ENCODE data around the gene F5.

The F5 gene

GRCh38 chr1:169615803-169616202, 29.5 kb upstream of the F5 start:
- Histone ChIP-seq H3K36me3 (no peaks in the 10 kb centered on the region), H3K4me1 (no peaks in the 10 kb centered on the region)
- intact Hi-C loops (cut with DNase I; ENCODE audit: low total_unique reads), result no loop called here

GRCh38 chr1:169610858-169611257, 24.6 kb upstream of the F5 start:
- H3K36me3 ChIP-seq, result no peaks in the 10 kb centered on the region
- H3K4me3 ChIP-seq, result no peak overlapping the region
- no peak for TF ChIP-seq CTCF (IDR thresholded peaks at IDR 0.05)
- intact Hi-C loops (cut with DNase I; ENCODE audit: low total_unique reads), result no loop called here
- no peaks in the 10 kb centered on the region for H3K9me3 ChIP-seq
- H3K4me1 ChIP-seq, result no peaks in the 10 kb centered on the region
- H3K27ac ChIP-seq, result no peak overlapping the region
- peaks cover 0 to 4% of the 10 kb centered on the region in 2 donors for H3K27me3 ChIP-seq
- DNase-seq, result no peak

More at GRCh38 chr1:169615803-169616202, 29.5 kb upstream of the F5 start:
- no peak for TF ChIP-seq CTCF (IDR thresholded peaks at IDR 0.05)
- Histone ChIP-seq H3K27ac (no peak overlapping the region), H3K9me3 (no peaks in the 10 kb centered on the region), H3K27me3 (no peaks in the 10 kb centered on the region), H3K4me3 (no peak overlapping the region)
- DNase-seq, result no peak

- no peaks in the 10 kb centered on the region for H3K9me3 ChIP-seq
- H3K4me1 ChIP-seq, result no peaks in the 10 kb centered on the region
- peaks cover 0 to 4% of the 10 kb centered on the region in 2 donors for H3K27me3 ChIP-seq
- intact Hi-C loops (cut with DNase I; ENCODE audit: low total_unique reads), result no loop called here
- DNase-seq, result no peak
- no peak for TF ChIP-seq CTCF (IDR thresholded peaks at IDR 0.05)
- H3K36me3 ChIP-seq, result no peaks in the 10 kb centered on the region
- H3K4me3 ChIP-seq, result no peak overlapping the region
- no peak overlapping the region for H3K27ac ChIP-seq
Observed at GRCh38 chr1:169610108-169610507, 23.8 kb upstream of the F5 start.

GRCh38 chr1:169608226-169608625, 21.9 kb upstream of the F5 start:
- no peak for TF ChIP-seq CTCF (IDR thresholded peaks at IDR 0.05)
- DNase-seq, result no peak
- Histone ChIP-seq H3K4me3 (no peak overlapping the region), H3K27me3 (peaks cover 0 to 4% of the 10 kb centered on the region in 2 donors), H3K4me1 (no peaks in the 10 kb centered on the region), H3K36me3 (no peaks in the 10 kb centered on the region), H3K9me3 (no peaks in the 10 kb centered on the region), H3K27ac (no peak overlapping the region)
- intact Hi-C loops (cut with DNase I; ENCODE audit: low total_unique reads), result no loop called here

- DNase-seq, result no peak
- peaks cover 0 to 4% of the 10 kb centered on the region in 2 donors for H3K27me3 ChIP-seq
- no peaks in the 10 kb centered on the region for H3K9me3 ChIP-seq
- intact Hi-C loops (cut with DNase I; ENCODE audit: low total_unique reads), result no loop called here
- no peak overlapping the region for H3K27ac ChIP-seq
- H3K4me3 ChIP-seq, result no peak overlapping the region
- no peak for TF ChIP-seq CTCF (IDR thresholded peaks at IDR 0.05)
- H3K36me3 ChIP-seq, result no peaks in the 10 kb centered on the region
- H3K4me1 ChIP-seq, result no peaks in the 10 kb centered on the region
Observed at GRCh38 chr1:169604781-169605560, 18.7 kb upstream of the F5 start.

Measured in tibial artery (tissue), 4 donors.